NCI-H2171 (cell line): Measurements from ENCODE around the gene TTC34.

Experiments
- DNase-seq: peaks from one replicate; lab custom pipeline; 2025; lab: John Stamatoyannopoulos, UW

TTC34 gene, protein sequence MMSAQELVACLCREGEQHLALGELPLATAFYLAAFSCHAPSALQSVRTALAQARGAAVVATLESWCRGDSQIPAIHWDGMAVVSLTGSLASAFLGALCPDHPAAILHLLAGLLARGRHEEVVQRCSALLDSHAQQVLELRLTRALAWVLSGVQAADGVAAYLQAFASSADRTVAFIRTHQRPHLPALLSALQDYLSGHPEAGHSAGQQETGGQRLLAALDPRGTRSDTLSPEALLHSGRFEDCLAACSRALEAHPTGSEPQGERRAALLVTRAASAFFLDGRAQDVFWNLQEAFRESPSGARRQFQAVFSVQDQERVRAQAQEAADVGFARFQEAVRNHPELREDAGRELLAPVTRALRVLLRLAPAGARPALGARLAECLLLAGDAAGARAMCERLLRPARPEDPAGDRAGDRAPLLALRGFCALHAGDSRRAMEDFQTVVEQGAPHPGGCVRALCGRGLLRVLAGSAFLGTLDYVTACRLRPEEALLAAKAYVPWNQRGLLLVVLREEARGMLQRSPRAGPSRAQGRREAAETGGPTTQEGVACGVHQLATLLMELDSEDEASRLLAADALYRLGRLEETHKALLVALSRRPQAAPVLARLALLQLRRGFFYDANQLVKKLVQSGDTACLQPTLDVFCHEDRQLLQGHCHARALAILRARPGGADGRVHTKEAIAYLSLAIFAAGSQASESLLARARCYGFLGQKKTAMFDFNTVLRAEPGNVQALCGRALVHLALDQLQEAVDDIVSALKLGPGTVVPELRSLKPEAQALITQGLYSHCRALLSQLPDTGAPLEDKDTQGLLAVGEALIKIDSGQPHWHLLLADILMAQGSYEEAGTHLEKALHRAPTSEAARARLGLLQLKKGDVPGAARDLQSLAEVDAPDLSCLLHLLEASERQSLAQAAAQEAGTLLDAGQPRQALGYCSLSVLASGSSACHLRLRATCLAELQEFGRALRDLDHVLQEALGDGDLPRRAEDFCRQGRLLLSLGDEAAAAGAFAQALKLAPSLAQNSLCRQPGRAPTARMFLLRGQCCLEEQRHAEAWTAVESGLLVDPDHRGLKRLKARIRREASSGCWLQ

DNA sequence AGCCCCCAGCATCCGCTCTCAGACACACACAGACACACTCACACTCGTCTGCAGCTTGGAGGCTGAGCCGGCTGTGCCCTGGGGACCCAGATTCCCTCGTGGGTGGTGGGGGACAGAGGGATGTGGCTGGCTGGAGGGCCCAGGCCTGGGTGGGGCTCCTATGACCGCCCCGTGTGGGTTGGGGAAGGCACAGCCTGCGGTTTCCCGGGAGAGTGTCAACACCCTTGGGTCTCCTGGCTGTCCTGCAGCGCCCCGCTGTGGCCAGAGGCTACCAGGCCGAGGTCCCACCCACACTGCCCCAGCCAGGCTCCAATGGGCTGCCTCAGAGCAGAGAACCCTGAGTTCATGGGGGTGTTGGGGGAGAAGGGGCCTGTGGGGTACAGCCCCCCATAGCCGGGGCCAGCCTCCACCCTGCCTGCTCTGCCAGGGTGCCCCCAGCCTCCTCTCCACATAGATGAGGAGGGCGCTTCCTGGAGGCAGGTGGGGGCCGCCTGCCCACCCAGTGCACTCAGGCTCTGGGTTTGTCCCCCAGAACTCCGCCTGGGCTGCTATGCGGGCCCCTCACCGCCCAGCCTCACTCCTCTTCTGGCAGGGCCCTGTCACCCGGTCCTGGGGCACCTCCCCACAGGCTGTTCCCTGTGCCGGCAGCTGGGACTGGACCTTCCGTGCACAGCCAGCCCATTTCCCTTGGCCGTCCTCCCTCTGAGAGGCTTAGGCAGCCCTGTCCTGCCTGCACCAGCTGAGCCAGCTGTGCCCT is at the start of gene TTC34:
TTC34 (minus strand) TSS at position 159 of the 757 bp plus-strand sequence. CDS start 866 bp downstream, outside the sequence.
- DNase-seq: no peak

DNA sequence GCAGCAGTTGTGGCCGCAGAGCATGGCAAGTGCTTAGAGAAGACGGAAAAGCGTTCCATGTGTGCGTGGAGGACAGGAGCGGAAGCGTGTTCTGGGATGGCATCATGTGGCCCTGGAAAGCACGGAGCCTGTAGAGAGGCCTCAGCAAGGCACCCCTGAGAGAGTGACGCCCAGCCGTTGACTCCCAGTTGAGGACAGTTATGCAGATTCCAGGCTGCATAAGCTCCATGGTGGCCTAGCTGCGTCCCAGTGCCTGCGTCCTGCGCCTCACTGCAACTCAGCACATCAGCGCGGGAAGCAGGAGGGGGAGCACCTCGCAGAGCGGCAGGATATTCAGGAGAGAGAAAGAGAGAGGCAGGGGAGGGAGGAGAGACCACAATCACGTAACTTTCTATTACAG is 49.0 kb upstream of the TTC34 start:
- no peak for DNase-seq

DNA sequence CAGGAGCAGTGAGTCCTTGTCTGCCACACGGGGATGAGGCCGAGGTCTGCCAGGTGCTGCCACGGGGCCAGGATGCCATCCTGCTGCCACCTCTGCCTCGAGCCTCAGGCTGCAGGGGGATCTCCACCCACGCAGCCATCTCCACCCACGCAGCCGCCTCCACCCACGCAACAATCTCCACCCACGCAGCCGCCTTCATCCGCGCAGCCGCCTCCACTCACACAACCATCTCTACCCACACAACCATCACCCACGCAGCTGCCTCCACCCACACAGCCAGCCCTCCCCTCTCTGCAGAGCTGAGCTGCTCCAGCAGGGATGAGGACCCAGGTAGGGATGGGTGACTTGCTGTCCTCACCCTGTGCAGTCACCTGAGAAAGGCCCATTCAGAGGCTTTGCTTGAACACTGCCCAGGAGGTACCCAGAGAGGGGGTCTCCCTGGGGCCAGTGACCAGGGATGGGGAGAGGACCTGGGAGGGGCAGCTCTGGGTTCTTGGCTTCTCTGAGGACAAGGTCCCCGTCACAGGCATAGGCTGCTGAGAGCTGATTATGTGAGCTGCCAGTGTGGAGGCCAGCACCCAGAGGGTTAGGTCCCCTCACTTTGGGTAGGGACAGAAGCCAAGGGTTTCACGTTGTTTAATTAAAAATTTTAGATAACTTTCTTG is 46.6 kb upstream of the TTC34 start:
- DNase-seq: no peak

DNA sequence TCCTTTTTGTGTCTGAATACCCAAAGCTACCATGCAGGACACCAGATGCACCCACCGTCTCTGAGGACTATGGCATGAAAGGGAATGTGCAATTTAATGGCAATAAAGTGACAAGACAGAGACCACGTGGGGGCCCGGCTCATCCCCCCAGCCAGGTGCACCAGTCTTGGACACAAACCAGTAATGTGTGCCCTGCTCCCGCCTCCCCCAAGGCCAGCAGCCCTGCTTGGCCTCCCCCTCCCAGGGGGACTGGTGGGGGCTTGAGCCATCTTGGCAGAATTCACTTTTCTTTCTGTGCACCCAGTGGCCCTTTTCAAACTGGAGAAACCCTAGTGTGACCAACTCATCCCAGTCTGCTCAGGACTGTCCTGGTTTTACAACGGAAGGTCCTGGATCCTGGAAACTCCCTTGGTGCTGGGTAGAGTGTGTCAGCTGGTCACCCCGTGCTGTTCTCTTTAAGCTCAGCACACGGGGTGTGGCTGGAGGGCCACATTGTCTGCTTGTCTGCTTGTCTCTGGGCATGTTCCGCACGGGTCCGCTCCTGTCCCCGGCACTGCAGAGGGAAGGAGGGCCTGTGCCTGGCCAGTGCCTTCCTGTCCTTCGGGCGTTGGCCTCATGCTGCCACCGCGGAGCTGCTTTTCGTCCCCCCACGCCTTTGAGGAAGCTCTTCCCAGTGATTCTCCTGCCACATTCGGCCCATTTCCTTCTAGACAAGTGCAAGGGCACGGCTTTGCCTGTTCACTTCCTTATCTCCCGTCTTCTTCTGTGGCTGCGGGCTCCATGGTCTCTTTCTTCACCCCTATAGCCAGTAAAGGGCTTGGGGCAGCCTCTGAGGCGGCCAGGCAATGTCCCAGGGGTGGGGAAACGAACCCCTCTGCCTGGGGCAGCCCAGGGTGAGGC is 45.8 kb upstream of the TTC34 start:
- no peak for DNase-seq

DNA sequence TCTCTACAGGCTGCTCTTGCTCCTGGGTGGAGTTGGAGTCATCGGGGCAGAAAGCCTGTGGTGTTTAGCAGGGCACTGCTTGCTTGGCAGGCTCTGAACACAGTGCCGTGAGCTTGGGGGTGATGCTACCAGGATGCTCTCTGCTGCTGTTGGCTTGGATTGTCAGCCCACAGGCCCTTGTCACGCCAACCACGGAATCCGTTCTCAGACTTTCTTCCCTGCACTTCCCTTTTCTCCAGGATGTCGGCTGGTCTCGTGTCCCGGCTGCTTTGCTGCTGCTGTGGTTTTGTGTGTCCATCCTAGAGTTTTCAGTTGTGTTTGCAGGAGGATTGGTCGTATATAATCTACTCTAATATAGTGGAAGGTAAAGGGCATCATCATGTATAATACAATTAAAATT is 44.4 kb upstream of the TTC34 start:
- DNase-seq: no peak

DNA sequence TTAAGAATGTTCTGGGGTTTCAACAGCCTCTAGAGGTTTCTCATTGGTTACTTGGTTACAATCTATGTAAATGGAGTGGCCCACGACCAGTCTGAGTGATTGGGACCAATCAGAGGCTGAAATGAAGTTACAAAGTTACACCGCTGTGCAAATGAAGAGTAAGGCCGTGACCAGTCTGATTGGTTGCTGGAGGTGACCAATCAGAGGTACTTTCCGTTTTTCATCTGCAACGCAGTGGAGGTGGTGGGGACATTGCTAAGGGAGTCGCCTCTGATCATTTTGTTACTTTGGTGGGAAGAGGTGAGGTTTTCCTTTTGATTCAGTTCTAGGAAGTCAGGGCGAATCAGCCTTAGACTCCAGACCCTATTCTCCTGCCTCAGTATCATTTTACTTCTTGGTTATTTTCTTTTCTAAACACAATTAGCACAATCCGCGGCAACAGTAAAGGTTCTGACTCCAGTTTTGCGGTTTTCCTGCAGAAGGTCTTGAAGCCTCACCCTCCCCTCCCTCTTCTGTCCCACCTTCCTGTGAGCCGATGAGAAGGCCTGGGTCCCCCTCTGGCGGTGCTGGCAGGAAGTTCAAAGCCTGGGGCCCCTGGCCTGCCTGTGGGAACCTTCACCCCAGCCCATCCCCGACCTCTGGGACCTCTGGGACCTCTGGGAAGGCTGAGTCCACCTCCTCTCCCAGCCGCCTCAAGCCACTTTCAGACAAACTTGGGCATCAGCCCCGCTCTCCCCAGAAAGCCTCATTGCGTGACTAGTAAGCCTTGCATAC is 38.7 kb upstream of the TTC34 start:
- DNase-seq: no peak

DNA sequence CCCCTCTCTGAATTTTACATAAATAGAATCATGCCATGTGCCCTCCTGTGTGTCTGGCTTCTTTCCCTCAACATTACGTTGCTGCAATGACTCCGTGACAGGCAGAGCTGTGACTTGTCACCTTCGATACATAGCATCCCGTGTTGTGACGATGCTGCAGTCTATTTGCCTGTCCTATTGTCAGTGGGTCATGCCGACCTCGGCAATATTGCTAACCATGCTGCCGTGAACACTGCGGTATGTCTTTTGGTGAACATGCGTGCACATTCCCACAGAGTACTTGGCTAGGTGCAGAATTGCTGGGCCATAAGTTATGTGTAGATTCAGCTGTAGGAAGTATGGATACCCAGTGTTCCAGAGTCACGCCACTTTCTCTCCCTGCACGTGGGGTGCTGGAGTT is 36.3 kb upstream of the TTC34 start:
- no peak for DNase-seq

DNA sequence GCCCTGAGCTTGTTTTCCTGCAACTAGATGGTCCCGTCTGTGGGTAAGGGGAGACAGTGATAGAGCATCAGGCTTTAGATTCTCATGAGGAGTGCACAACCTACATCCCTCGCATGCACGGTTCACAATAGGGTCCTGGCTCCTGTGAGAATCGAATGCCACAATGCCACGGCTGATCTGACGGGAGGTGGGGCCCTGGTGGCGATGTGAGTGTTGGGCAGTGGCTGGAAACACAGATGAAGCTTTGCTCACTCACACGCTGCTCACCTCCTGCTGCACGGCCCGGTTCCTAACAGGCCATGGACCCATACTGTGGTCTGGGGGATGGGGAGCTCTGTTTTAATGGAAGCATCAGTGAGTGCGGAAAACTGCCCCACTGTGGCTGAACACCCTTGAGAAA is 35.8 kb upstream of the TTC34 start:
- DNase-seq: no peak

DNA sequence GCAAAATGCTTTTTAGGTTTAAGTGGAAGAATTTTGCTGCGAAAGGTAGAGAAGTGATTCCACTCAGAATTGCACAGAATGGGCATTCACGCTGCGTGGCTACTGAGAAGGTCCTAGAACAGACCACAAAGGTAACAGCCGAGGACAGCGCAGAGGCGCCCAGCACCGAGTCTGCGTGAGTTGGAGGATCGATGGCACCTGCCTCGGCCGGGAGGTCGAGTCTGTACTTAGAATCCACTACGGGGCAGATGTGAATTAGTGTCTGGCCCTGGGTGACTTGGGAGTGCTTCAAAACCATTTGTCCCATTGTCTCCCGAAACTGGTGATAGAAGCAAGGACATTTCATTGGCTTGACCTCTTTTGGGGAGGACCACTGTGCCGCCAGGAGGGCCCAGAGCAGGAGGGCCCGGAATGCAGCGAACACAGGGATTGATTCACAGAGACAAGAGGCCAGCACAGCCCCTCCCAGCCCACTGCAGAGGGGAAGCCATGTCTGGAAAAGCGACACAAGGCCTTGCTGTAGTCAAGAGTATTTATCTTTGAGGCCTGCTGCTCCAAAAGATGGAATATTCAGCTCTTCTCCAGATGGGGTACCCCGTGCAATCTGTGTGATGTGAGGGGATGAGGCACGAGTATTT is 35.0 kb upstream of the TTC34 start:
- DNase-seq: no peak

DNA sequence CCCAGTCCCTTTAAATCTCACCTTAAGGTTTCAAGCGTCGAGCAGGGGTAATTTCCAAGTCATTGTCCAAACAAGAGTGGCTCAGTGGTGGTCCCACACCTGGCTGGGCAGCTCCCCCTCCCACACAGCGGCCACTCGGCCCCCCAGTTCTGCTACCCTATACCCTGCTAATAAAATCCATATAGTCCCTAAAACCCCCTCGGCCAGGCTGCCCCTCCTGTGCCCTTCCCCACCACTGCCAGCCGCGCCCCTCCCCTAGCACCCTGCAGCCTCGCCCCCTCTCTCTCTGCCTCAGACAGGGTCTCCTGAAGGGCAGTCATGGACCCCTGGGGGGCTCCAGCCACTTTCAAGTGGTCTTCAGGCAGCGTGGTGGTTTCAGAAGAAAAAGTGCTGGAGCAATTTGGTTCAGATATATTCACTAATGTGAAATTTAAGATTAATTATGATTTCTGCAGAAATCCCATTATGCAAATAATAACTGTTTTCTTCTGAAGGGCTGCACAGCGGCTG is 34.2 kb upstream of the TTC34 start:
- no peak for DNase-seq

DNA sequence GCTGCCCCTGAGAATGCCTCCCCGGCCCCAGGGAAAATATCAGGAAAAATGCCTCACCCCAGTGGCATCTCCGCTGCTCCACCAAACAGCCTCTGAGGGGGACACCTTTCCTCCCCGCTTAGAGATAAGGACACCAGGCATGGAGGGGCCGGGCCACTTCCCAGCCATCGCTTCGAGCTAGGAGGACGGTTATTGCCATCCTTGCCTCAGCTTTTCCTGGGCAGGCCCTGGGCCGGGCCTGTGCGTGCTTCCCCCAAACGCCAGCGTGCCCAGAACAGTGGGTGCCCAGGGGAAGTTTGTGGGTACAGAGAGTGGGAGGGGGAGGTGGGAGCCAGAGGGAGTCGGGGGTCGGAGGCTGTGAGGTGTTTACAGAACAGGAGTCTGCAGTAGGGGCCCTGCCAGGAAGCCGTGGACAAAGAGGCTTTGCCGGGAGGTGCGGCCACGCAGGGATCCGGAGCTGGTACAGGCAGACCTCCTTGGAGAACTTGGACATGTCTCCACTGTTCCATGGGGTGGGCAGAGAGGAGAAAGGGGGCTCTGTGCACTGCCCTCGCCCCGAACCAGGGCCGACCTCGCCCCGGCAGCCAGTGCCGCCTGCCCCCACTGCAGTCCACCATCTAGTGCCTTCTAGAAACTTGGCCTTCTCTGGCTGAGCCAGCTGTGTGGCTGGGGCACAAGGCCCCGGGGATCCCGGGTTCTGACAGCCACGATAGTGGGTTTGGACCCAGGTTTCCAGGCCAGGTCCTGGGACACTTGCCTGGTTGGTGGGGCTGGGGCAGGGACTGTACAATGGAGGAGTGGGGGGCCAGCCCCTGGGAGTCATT is 33.5 kb upstream of the TTC34 start:
- DNase-seq: no peak

DNA sequence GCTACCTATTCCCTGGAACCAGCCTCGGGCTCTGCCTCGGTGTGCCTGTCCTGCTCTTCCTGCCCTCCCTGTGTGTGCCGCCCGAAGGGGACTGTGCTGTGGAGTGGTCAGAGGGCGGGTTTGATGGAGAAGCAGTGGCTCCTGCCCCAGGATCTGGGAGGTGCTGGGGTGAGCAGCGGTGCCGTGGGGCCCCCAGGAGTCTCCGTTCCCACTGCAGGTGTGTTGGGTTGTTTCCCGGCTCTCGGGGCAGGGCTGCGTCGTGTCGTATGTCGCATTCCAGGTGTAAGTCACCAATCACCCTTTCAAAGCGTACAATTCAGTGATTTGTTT is 32.6 kb upstream of the TTC34 start:
- DNase-seq: no peak

DNA sequence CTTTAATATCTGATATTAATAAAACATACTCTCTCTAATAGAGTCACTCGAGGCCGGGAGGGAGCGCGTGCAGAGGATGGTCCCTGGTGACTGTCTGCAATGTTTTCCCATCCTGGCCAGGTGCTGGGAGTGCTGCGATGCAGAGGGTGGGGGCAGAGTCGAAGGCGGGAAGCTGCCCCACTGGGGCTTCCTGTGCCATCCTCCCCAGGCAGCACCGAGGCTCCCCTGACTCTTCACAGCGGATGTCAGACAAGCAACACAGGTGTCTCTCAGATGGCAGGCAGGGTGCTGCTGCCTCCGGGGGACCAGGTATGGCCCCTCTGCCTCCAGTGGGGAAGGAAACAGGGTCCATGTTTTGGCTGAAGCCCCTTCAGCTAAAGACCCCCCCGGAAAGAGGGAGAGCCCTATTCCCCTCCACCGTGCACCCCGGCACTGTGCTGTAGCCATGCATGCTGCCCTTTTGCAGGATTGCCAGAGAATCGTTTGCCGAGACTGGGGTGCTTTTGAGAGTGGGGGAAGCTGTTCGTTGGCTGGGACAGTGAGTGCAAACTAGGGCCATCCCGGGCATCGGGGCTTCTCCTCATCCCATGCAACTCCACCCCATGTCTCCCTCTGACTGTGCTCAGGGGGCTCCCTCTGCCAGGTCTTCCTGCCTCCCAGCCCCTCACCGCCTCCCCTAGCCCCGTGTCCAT is 32.1 kb upstream of the TTC34 start:
- DNase-seq: no peak

DNA sequence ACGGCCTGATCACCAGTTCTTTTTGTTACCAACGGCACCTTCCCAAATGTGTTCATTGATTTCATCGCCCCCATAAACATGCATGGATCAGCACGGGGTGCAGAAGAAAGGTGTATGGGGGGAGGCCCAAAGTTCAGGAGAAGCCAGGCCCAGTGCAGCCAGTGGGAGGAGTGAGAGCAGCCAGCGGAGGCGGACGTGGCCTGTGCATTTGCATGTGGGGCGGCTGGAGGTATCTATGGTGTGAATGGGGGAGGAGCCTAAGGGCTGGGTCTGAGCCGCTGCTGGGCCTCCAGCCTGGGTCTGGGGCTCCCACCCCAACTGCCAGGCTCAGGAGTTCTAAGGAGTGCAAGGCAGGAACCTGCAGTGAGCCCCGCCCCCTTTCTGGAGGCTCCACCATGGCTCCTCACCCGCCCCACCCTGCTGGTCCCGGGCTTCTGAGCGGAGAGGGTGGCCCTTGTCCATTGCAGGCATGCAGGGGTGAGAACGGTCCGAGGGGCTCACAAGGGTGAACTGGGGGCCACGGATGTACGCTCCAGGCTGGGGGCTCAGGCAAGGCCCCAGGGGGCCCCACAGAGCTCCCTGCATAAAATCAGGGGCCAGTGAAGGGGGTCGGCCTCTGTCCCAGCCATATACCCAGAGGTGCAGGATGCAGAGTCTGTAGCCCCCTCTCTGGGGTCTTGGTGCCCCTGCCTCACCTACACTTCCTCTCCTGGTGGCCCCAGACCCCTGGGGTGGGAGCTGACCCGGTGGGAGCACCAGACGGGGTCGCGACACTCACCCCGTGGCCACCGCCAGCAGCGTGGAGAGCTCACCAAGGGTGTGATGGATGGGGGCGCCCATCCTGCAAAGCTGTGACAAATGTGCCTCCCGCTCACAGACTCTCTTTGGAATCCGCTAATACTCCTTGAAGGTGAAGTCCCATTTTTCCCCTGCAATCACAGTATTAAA is 31.3 kb upstream of the TTC34 start:
- no peak for DNase-seq

DNA sequence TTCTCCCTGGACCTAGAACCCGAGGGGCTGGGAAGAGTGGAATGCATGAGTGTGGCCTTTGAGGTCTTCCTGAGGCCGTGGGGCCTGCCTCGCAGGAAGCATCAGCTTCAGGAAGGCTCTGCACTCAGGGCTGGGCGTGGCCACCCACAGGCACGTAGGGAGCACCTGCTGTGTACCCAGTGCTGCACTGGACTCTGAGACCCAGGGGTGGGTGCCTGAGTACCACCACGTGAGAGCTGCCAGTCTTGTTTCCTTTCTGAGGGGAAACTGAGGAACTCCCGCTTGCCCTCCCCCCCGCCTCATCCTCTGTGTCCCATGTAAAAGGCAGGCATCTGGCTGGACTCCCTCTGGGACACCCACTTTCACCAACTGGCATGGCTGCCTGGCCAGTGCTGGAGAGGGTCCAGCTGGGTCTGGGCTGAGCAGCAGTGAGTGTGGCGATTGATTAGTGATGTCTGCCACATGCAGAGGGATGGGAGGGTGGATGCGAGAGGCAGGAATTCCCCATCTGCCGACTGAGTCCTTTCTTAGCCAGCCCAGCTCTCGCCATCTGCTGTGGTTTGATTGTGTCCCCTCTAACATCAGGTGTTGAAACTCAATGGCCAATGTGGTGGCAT is 30.2 kb upstream of the TTC34 start:
- peak; percentile 40 for DNase-seq
